GM12878 (cell line): Measurements from ENCODE around the gene PCLAF. TPM values are rescaled to one million over a fixed set of nuclear protein-coding genes. Genes with fewer than 3 reads are reported as not detected.

ENCODE experiments used
- BRCA1 ChIP-seq: IDR thresholded peaks from 2 replicates; pipeline ENCODE4 v1.6.1; 2011; ENCODE audit warnings: low read depth, low read length, improper control_type of control experiment
- CBFB ChIP-seq: IDR thresholded peaks from 2 replicates; pipeline ENCODE4 v1.6.1; 2016; ENCODE audit warnings: antibody characterized with exemption, low read depth
- CEBPZ ChIP-seq: fragments of 150-350 bp; IDR thresholded peaks from 2 replicates; pipeline ENCODE4 v1.6.1; 2016; ENCODE audit warnings: low read depth, low read length
- DPF2 ChIP-seq: fragments of 450-650 bp; IDR thresholded peaks from 2 replicates; pipeline ENCODE4 v1.6.1; 2017; ENCODE audit warnings: mild to moderate bottlenecking
- ELK1 ChIP-seq: IDR thresholded peaks from 2 replicates; pipeline ENCODE4 v1.6.1; 2012; ENCODE audit warnings: low read depth, low read length, improper control_type of control experiment
- FOXM1 ChIP-seq: IDR thresholded peaks from 2 replicates; pipeline ENCODE4 v1.6.1; 2012; ENCODE audit warnings: low read depth, mild to moderate bottlenecking, inconsistent platforms, low read length, moderate library complexity
- IRF5 ChIP-seq: fragments of 450-650 bp; IDR thresholded peaks from 2 replicates; pipeline ENCODE4 v1.6.1; 2017; ENCODE audit warnings: borderline replicate concordance
- MTA2 ChIP-seq: fragments of 450-650 bp; IDR thresholded peaks from 2 replicates; pipeline ENCODE4 v1.6.1; 2016; ENCODE audit warnings: low read depth, mild to moderate bottlenecking, moderate library complexity
- PBX3 ChIP-seq: IDR thresholded peaks from 2 replicates; pipeline ENCODE4 v1.6.1; 2011; ENCODE audit warnings: mild to moderate bottlenecking, low read depth, low read length, moderate library complexity; ENCODE audit not compliant: insufficient replicate concordance
- RAD51 ChIP-seq: fragments of 450-650 bp; IDR thresholded peaks from 2 replicates; pipeline ENCODE4 v1.6.1; 2016; ENCODE audit warnings: moderate library complexity, mild to moderate bottlenecking, inconsistent platforms
- REST ChIP-seq: IDR thresholded peaks from 2 replicates; pipeline ENCODE4 v1.6.1; 2012; ENCODE audit warnings: mild to moderate bottlenecking, low read depth, low read length
- SMAD1 ChIP-seq: fragments of 450-650 bp; IDR thresholded peaks from 2 replicates; pipeline ENCODE4 v1.6.1; 2018; ENCODE audit warnings: mild to moderate bottlenecking, low read depth; ENCODE audit not compliant: partially characterized antibody
- SMARCA5 ChIP-seq: fragments of 450-650 bp; IDR thresholded peaks from 2 replicates; pipeline ENCODE4 v1.6.1; 2017; ENCODE audit warnings: mild to moderate bottlenecking
- SP1 ChIP-seq: IDR thresholded peaks from one replicate; pipeline ENCODE4 v1.6.1; 2011; ENCODE audit warnings: low read depth, low read length
- USF2 ChIP-seq: IDR thresholded peaks from 2 replicates; pipeline ENCODE4 v1.6.1; 2011; ENCODE audit warnings: low read depth, low read length, improper control_type of control experiment, borderline replicate concordance
- ZNF274 ChIP-seq: IDR thresholded peaks from one replicate; pipeline ENCODE4 v1.8.0; 2011; ENCODE audit not compliant: insufficient read length, insufficient read depth
- ZSCAN29 ChIP-seq: fragments of 450-650 bp; IDR thresholded peaks from 2 replicates; pipeline ENCODE4 v1.6.1; 2017; ENCODE audit warnings: mild to moderate bottlenecking, moderate library complexity
- polyA plus RNA-seq, 11 experiments: library from polyadenylated mRNA; depleted of rRNA in 4 of 11; unstranded in 6 of 11; stranded (reverse) in 5 of 11; fragments of >200 nt; fragmentation: Nextera tagmentation in 4 of 11; fragmentation: Illumina TruSeq in 1 of 11; extraction: Ambion mirVana in 4 of 11; extraction: Trizol in 1 of 11; gene quantifications; 1 replicate in 1 of 11; 2 replicates in 10 of 11; pipeline versions ENCODE4 v1.2.1 to v1.2.3, GENCODE V29; 2011 to 2016; ENCODE audit warnings: inconsistent platforms in 2 of 11, missing spikeins in 2 of 11, low read depth in 1 of 11
- total RNA-seq, 4 experiments: library from RNA; depleted of rRNA in 3 of 4; stranded (reverse); fragments of >200 nt in 3 of 4; fragmentation: Illumina TruSeq in 1 of 4; extraction: Trizol in 1 of 4; gene quantifications; 2 replicates each; pipeline versions ENCODE4 v1.2.1 to v1.2.3, GENCODE V29; 2013 to 2021

The PCLAF gene
- total and polyA plus RNA-seq, 10 of the 15 experiments (the other 5 are each of a cell fraction or from before 2014, with no cell fraction given) = 79.0 to 627 (median 343) TPM

- TF ChIP-seq REST = no peak
- peak; percentile 71 for TF ChIP-seq DPF2
- TF ChIP-seq ZSCAN29 = no peak
- TF ChIP-seq IRF5 = no peak
- TF ChIP-seq MTA2 = peak; percentile 96
- no peak for TF ChIP-seq USF2
- peak; percentile 78 for TF ChIP-seq PBX3
- peak; percentile 71; the same call in 1 of the 2 replicates for TF ChIP-seq CBFB
- peak; percentile 33; the same call in 1 of the 2 replicates for TF ChIP-seq FOXM1
- TF ChIP-seq CEBPZ = no peak
- TF ChIP-seq ZNF274 = no peak
- TF ChIP-seq BRCA1 = no peak
- TF ChIP-seq ELK1 = no peak
- no peak for TF ChIP-seq SMAD1
- TF ChIP-seq RAD51 = no peak
- peak; percentile 13 for TF ChIP-seq SP1
- TF ChIP-seq SMARCA5 = 0 out of 2 replicates have a peak, but pooled peaks have one; percentile 34
These were observed 48.9 kb upstream of the PCLAF start (continued) for GRCh38 chr15:64430000-64430735.
